ENCODE data around the gene PLAA.

GRCh38 chr9:26947736-26948135 is 694 bp upstream of the PLAA start:
- TF ChIP-seq, protein P1, sequence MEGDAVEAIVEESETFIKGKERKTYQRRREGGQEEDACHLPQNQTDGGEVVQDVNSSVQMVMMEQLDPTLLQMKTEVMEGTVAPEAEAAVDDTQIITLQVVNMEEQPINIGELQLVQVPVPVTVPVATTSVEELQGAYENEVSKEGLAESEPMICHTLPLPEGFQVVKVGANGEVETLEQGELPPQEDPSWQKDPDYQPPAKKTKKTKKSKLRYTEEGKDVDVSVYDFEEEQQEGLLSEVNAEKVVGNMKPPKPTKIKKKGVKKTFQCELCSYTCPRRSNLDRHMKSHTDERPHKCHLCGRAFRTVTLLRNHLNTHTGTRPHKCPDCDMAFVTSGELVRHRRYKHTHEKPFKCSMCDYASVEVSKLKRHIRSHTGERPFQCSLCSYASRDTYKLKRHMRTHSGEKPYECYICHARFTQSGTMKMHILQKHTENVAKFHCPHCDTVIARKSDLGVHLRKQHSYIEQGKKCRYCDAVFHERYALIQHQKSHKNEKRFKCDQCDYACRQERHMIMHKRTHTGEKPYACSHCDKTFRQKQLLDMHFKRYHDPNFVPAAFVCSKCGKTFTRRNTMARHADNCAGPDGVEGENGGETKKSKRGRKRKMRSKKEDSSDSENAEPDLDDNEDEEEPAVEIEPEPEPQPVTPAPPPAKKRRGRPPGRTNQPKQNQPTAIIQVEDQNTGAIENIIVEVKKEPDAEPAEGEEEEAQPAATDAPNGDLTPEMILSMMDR (IDR thresholded peaks at IDR 0.05): no peak
- TF ChIP-seq EP300 (IDR thresholded peaks at IDR 0.05): no peak

Data from tibial nerve (tissue), 4 donors.